GM18505 (cell line): ENCODE results near the gene ABHD6.
"Not testable (repeated sequence)": the region's sequence is repeated elsewhere in the genome, so short reads cannot be mapped to it uniquely, and the experiment has no call there.

ENCODE experiments used
- ATAC-seq: cut with Tn5 transposase; IDR thresholded peaks from one replicate; pipeline ENCODE4 v1.9.1; 2021; ENCODE audit not compliant: unreplicated experiment
- POLR2A ChIP-seq: IDR thresholded peaks from 4 replicates; pipeline ENCODE4 v1.6.1; 2011; ENCODE audit warnings: borderline replicate concordance; ENCODE audit not compliant: insufficient read depth, insufficient read length; ENCODE audit errors: extremely low read depth

ABHD6 gene

GRCh38 chr3:58288011-58288728 is 50.6 kb downstream of the ABHD6 start:
- no peak for ATAC-seq
- no peak for TF ChIP-seq POLR2A

DNA sequence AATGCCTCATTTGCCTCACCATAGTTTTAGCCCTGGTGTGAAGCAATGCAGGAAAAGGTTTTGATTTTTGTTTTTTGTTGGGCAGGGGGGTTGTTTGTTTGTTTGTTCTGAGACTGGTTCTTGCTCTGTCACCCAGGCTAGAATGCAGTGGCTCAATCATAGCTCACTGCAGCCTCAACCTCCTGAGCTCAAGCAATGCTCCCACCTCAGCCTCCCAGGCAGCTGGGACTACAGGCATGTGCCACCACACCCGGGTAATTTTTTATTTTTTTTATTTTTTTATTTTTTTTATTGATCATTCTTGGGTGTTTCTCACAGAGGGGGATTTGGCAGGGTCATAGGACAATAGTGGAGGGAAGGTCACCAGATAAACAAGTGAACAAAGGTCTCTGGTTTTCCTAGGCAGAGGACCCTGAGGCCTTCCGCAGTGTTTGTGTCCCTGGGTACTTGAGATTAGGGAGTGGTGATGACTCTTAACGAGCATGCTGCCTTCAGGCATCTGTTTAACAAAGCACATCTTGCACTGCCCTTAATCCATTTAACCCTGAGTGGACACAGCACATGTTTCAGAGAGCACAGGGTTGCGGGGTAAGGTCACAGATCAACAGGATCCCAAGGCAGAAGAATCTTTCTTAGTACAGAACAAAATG is 51.5 kb downstream of the ABHD6 start:
- not testable (repeated sequence) for ATAC-seq

DNA sequence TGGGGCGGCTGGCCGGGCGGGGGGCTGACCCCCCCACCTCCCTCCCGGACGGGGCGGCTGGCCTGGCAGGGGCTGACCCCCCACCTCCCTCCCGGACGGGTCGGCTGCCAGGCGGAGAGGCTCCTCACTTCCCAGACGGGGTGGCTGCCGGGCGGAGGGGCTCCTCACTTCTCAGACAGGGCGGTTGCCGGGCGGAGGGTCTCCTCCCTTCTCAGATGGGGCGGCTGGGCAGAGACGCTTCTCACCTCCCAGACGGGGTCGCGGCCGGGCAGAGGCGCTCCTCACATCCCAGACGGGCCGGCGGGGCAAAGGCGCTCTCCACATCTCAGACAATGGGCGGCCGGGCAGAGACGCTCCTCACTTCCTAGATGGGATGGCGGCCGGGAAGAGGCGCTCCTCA is 52.9 kb downstream of the ABHD6 start:
- not testable (repeated sequence) for ATAC-seq

GRCh38 chr3:58291671-58292338 is 54.2 kb downstream of the ABHD6 start:
- ATAC-seq, result no peak
- TF ChIP-seq POLR2A, result no peak

- no peak for TF ChIP-seq POLR2A
- no peak for ATAC-seq
These were observed 55.3 kb downstream of the ABHD6 start for GRCh38 chr3:58292866-58293265.

DNA sequence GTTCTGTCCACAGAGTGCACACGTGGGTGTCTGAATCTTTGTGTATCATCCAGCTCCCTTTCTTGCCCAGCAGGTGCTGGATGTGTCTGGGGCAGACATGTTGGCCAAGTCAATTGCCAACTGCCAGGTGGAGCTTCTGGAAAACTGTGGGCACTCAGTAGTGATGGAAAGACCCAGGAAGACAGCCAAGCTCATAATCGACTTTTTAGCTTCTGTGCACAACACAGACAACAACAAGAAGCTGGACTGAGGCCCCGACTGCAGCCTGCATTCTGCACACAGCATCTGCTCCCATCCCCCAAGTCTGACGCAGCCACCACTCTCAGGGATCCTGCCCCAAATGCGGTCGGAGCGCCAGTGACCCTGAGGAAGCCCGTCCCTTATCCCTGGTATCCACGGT is 55.9 kb downstream of the ABHD6 start:
- no peak for TF ChIP-seq POLR2A
- ATAC-seq, result no peak

GRCh38 chr3:58296269-58296668 is 58.7 kb downstream of the ABHD6 start:
- TF ChIP-seq POLR2A, result no peak
- ATAC-seq, result no peak

GRCh38 chr3:58296843-58297242 is 59.3 kb downstream of the ABHD6 start:
- no peak for TF ChIP-seq POLR2A

DNA sequence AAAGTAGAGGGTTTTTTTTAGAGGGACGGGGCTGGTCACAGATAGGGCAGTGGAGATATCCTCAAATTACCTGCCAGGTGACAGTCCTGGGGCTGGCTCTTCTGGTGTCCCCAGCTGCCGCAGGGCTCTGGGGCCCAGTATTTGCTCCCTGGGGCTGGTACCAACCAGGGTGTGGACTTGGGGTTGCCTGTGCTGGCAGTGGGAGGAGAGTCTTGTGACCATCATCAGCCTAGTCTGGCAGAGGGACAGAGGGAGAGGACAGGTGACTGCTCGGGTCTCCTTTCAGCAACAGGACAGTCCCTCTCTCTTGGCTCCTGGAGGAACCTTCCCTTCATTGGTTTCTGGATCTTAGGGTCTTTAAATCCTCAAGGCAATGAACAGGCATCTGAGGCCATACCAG is 60.6 kb downstream of the ABHD6 start:
- no peak for ATAC-seq
- no peak for TF ChIP-seq POLR2A

More at GRCh38 chr3:58296843-58297242, 59.3 kb downstream of the ABHD6 start:
- ATAC-seq, result no peak

GRCh38 chr3:58299075-58299474 is 61.5 kb downstream of the ABHD6 start:
- ATAC-seq, result no peak

DNA sequence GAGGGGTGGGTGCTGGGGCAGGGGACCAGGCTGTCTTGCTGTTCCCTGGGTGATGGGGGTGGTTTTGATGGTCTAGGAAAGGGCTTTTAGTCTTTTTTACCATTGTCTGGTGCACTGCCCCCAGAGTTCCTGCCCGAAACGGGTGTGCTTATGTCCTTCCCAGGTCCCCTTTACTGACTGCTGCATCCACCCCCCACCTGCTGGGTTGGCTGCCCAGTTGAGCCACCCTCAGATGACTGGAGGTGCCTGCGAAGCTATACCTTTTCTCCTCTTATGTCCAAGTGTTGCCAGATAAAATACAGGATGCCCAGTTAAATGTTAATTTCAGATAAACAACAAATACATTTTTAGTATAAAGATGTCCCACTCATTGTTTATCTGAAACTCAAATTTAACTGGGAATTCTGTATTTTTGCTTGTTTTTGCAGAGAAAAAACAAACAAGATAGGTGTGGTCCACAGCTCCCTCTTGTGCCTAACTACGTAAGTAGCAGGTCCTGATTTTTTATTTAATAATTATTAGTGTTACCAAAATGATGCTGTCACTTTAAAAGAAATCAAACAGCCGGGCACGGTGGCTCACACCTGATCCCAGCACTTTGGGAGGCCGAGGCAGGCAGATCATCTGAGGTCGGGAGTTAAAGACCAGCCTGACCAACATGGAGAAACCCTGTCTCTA is 62.4 kb downstream of the ABHD6 start:
- no peak for ATAC-seq
- TF ChIP-seq POLR2A, result no peak

More at GRCh38 chr3:58299075-58299474, 61.5 kb downstream of the ABHD6 start:
- TF ChIP-seq POLR2A, result no peak

DNA sequence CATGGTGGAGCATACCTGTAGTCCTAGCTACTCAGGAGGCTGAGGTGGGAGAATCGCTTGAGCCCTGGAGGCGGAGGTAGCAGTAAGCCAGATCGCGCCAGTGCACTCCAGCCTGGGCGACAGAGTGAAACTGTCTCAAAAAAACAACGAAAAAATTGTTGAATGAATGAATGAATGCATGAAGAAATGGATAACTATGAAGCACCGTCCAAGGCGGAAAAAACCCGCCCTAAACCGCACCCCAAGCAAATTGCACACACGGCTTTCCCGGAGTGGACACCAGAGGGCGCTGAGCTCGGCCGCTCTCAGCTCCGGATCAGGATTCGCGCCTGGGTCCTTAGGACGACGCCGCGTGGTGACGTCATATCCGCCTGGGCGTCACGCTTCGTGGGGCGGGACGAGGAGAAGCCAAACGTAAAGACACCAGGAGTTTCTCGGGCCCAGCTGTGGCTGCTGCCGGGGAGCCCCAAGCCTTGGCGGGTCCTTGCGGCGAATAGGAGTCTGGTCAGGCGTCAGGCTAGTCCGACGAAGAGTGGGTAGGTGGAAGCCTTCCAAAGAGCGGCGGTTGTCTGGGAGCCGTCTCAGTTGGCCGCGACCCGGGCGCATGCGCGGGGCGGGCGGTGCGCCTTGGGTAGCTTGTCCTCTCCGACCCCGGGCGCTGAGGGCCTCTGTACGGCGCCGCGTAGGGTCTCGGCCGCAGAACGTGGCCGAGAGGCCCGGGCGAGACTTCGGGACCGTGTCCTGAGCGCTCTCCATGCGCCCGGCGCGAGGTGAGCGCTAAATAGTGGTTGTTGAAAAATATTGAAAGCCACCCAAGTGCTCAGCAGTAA is 68.5 kb downstream of the ABHD6 start, which contains the start of the genes HTD2 and RPP14:
HTD2 (plus strand) TSS at position 639 of the 830 bp plus-strand sequence. CDS start 11,094 bp downstream, outside the sequence.
RPP14 (plus strand) TSS at position 364 of the 830 bp plus-strand sequence. CDS start 4,085 bp downstream, outside the sequence.
- peak; percentile 91 for ATAC-seq
- peak; percentile 93 for TF ChIP-seq POLR2A
